Heart left ventricle (tissue), 16 donors: Measurements from ENCODE around the gene BRF1. TPM values are rescaled to one million over a fixed set of nuclear protein-coding genes. Genes with fewer than 3 reads are reported as not detected.

Experiments used
- ATAC-seq, 4 donors: fragments of 200-7000 bp; cut with Tn5 transposase; one replicate each; pipeline ENCODE4 v1.9.1; 2020 to 2022; ENCODE audit warnings: moderate library complexity in 4 of 4, mild to moderate bottlenecking in 3 of 4, moderate number of reproducible peaks in 1 of 4
- DNase-seq, 5 donors: peaks; one replicate each; pipeline ENCODE4 v3.0.0-alpha.2; 2020
- H3K27ac ChIP-seq, 12 donors: fragments of 200-600 bp; sonication (generic) in 4 of 12; one replicate each; pipeline versions ENCODE4 v1.5.0 to v1.8.0; 2016 to 2022; ENCODE audit warnings: mild to moderate bottlenecking in 2 of 12
- H3K27me3 ChIP-seq, 9 donors: fragments of 200-600 bp; sonication (generic) in 2 of 9; one replicate each; pipeline versions ENCODE4 v1.5.1 to v1.8.0; 2016 to 2022; ENCODE audit warnings: mild to moderate bottlenecking in 3 of 9
- H3K36me3 ChIP-seq, 9 donors: fragments of 200-600 bp; sonication (generic) in 2 of 9; one replicate each; pipeline versions ENCODE4 v1.5.0 to v1.8.0; 2018 to 2022; ENCODE audit warnings: mild to moderate bottlenecking in 2 of 9
- H3K4me1 ChIP-seq, 12 donors: fragments of 200-600 bp; sonication (generic) in 4 of 12; one replicate each; pipeline versions ENCODE4 v1.5.0 to v1.8.0; 2016 to 2022; ENCODE audit warnings: mild to moderate bottlenecking in 3 of 12
- H3K4me3 ChIP-seq, 12 donors: fragments of 200-600 bp; sonication (generic) in 4 of 12; one replicate each; pipeline versions ENCODE4 v1.5.0 to v1.8.0; 2017 to 2022; ENCODE audit warnings: mild to moderate bottlenecking in 9 of 12, moderate library complexity in 4 of 12
- H3K9me3 ChIP-seq, 12 donors: fragments of 200-600 bp; sonication (generic) in 4 of 12; one replicate each; pipeline versions ENCODE4 v1.5.0 to v1.8.0; 2016 to 2022; ENCODE audit warnings: mild to moderate bottlenecking in 1 of 12
- CTCF ChIP-seq, 12 donors: fragments of 200-600 bp; sonication (generic) in 4 of 12; IDR thresholded peaks; one replicate each; pipeline versions ENCODE4 v1.5.0 to v1.8.0; 2018 to 2022; ENCODE audit warnings: antibody characterized with exemption in 12 of 12, mild to moderate bottlenecking in 5 of 12
- POLR2A ChIP-seq, 2 donors: fragments of 450-650 bp; IDR thresholded peaks; one replicate each; pipeline ENCODE4 v1.6.1; 2017; ENCODE audit warnings: antibody characterized with exemption in 2 of 2, mild to moderate bottlenecking in 2 of 2, moderate library complexity in 2 of 2
- WGBS, 4 donors: extraction: QIAGEN DNeasy Blood & Tissue Kit in 2 of 4; methylation state at CpG; one replicate each; pipeline versions ENCODE4 v1.1.5 to v1.1.7; 2013 to 2018; 5-methylcytosine and 5-hydroxymethylcytosine counted together
- intact Hi-C, 10 donors: fragments of 100-400 bp; cut with DNase I; formaldehyde crosslinking; loops; one replicate each; pipeline versions ENCODE4 v1.11.1 to v1.14.2; 2022
- polyA plus RNA-seq, 2 donors: library from polyadenylated mRNA; stranded (reverse); fragments of 200-250 nt; gene quantifications; one replicate each; pipeline ENCODE4 v1.2.3, GENCODE V29; 2013
- total RNA-seq, 9 donors: library from RNA; depleted of rRNA in 2 of 9; stranded (reverse); fragments of >200 nt in 2 of 9; fragmentation: NEBNext Ultra II Directional in 3 of 9; extraction: Animal tissue kit (Norgen Biotek cat#: 25700) in 3 of 9; gene quantifications; one replicate each; pipeline versions ENCODE4 v1.1.0 to v1.2.4, GENCODE V29; 2016 to 2023
- donor health status: ischemic (EF 13 %, LVEDD 7.1; RV severe dilation, severe dysfunction).
- donor health status: healthy with polysubstance abuse.
- donor health status: DM: no; HTN: yes; CAD: no.
- donor health status: DM: no; HTN: no; CAD: no.
- donor health status: ischemic (EF 25% LVEDD 6.9; RV normal size, moderate dysfunction).
- donor health status: ischemic (EF 25% LVEDD 5.7; RV mildly dilated, moderate dysfunction).
- donor health status: healthy.
- donor health status: DM: yes; HTN: yes; CAD: no.
- donor health status: ischemic (EF 35%, LVEDD 5.7; RV mildly dilated, moderate dysfunction).
- donor health status: nonischemic (EF 11% LVEDD 7.7; RV severe dilation, severe dysfunction).
- donor health status: DM: yes; HTN: yes; CAD: no.
- donor health status: PGD.
- donor health status: ischemic (EF 29% LVEDD 5.4; RV normal size, mild dysfunction).
- donor health status: nonischemic (EF 23%, LVEDD 6.1; RV moderate dilation, normal function).

BRF1 gene
- total and polyA plus RNA-seq, 11 donors: 13.3 to 25.3 (median 18.7) TPM

GRCh38 chr14:105334383-105335230, 33.8 kb upstream of the BRF1 start:
- Histone ChIP-seq H3K27ac (peak overlapping the region in 8 of 12 donors; percentile 66 to 88 (median 85)), H3K27me3 (no peaks in the 10 kb centered on the region), H3K4me3 (no peak overlapping the region), H3K36me3 (peaks cover 0 to 2% (median 0%) of the 10 kb centered on the region in 9 donors), H3K4me1 (peaks cover 0 to 90% (median 58%) of the 10 kb centered on the region in 12 donors), H3K9me3 (peaks cover 0 to 4% (median 0%) of the 10 kb centered on the region in 12 donors)
- ATAC-seq (no peak), DNase-seq (peak in 2 of 5 donors; percentile 16 to 60)
- TF ChIP-seq CTCF (IDR thresholded peaks at IDR 0.05): no peak
- no peak for TF ChIP-seq POLR2A (IDR thresholded peaks at IDR 0.05)
- WGBS, 4 donors: 86 to 94% (median 91%) methylated on average over 6 to 17 of the region's 17 CpGs
- intact Hi-C loops: no loop called here

DNA sequence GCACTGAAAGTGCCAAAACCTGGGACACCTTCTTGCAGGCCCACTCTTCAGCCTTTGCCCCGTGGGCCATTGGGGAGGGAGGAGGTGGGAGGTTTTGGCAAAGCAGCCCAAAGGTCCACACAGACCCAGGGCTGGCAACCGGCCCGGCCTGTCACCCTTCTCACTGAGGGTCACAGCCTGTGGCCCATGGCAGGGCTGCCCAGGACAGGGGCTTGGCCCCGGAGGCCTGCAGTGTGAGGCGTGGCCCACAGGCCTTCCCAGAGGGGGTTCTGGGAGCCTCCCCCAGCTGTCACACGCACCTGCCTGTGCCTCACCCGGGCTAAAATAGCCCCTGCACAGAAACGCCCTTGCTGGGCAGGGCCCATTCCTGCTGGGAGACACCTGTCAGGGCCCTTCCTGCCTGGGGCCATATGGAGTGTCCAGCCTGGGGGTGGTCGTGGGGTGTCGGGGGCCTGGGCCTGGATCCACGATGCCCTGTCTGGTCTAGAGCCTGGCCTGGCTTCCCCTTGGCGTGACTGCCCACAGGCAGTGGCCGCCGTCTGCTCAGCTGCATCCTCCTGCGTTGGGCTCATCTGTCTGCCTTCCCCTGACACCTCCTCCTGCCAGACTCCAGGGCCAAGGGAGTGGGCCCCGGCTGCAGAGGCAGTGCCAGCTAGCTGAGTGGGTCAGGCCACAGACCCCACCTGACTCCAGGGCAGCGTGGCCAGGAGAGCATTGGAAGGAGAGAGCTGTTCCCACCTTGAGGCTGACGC, 33.0 kb upstream of the BRF1 start:
- no peaks in the 10 kb centered on the region for H3K27me3 ChIP-seq
- H3K27ac ChIP-seq: peak overlapping the region in 7 of 12 donors; percentile 2 to 88 (median 25)
- H3K36me3 ChIP-seq: peaks cover 0 to 2% (median 0%) of the 10 kb centered on the region in 9 donors
- ATAC-seq: peak in 1 of 4 donors; percentile 0
- no peak for TF ChIP-seq CTCF (IDR thresholded peaks at IDR 0.05)
- TF ChIP-seq POLR2A (IDR thresholded peaks at IDR 0.05): no peak
- peak in 2 of 5 donors; percentile 22 to 64 for DNase-seq
- 45 to 60% (median 51%) methylated on average over 5 to 18 of the region's 18 CpGs for WGBS, 4 donors
- intact Hi-C loops: no loop called here
- H3K4me3 ChIP-seq: no peak overlapping the region
- peaks cover 4 to 93% (median 64%) of the 10 kb centered on the region in 12 donors for H3K4me1 ChIP-seq
- peaks cover 0 to 4% (median 0%) of the 10 kb centered on the region in 12 donors for H3K9me3 ChIP-seq

DNA sequence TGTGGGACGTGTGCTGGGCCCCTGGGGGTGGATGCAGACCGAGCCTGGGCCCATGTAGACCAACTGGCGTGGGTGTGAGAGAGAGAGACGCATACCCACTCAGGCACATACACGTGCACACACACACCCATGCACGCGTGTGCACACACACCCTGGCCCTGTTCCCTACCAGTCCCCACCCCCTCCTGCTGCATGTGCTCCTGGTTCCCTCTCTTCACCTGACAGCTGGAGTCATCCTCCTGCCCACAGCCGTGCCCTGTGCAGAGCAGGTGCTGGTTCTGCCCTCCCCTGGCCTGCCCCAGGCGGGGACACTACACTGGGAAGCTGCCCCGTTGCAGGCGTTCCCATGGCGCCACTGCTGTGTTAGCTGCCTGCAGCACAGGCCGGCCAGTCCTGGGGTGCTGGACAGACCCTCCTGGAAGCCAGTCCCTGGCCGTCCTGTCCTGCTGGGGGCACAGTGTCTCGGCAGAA, 32.3 kb upstream of the BRF1 start:
- intact Hi-C loops: no loop called here
- Histone ChIP-seq H3K27me3 (no peaks in the 10 kb centered on the region), H3K9me3 (peaks cover 0 to 4% (median 0%) of the 10 kb centered on the region in 12 donors), H3K4me1 (peaks cover 4 to 93% (median 65%) of the 10 kb centered on the region in 12 donors), H3K36me3 (peaks cover 0 to 2% (median 0%) of the 10 kb centered on the region in 9 donors), H3K4me3 (no peak overlapping the region), H3K27ac (peak overlapping the region in 4 of 12 donors; percentile 13 to 88 (median 69))
- DNase-seq (peak in 2 of 5 donors; percentile 16 to 60), ATAC-seq (peak in 1 of 4 donors; percentile 6)
- TF ChIP-seq CTCF (IDR thresholded peaks at IDR 0.05) (no peak), POLR2A (IDR thresholded peaks at IDR 0.05) (no peak)
- WGBS, 4 donors: 68 to 78% (median 76%) methylated on average over 13 to 15 of the region's 15 CpGs
